Activated gamma-delta T cell (primary cell): ENCODE measurements around the gene DNHD1.

Experiments
- DNase-seq: peaks from one replicate; lab custom pipeline; 2025; lab: John Stamatoyannopoulos, UW
- total RNA-seq, 2 donors: gene quantifications; one replicate each; lab custom pipeline; 2026; lab: John Stamatoyannopoulos, UW

DNHD1 gene
- total RNA-seq: 72.7 to 122 reads per million in 2 donors

DNA sequence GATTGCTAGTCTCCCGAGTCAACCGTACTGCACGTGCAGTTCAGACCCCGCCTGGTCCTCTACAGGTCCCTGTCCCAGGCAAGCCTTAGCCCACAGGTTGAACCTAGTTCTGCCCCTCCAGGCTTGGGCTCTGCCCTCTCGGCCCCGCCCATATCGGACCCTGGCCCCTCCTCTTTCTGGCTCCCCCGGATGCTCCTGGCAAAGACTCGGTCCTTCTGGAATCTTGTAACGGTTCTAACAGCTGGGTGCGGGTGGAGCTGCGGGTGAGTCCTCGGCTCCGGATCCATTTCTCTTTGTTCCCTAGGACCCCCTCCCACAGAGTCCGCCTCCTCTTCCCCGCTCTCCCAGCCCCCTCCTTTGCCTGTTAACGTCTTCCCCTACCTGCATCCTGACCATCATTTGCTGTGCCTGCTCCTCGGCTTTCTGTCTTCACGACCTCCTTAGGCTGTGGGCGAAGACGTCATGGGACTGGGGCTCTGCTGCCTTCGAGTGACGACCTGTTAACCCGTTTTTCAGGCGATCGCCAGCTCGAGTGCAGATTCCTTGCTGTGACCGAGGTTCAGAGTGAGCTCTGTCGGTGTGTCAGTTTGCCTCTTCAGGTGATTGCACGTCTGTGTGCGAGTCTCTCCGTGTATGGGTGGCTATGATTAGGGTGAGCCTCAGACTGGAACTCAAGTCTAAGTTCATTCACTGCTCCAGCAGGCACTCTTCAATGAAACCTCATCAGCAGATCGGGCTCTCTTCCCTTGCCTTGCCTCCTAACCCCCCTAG, at the start of gene DNHD1:
TSS of gene DNHD1 (plus strand) at position 212 of the 771 bp plus-strand sequence. CDS start 936 bp downstream, outside the sequence.
- no peak for DNase-seq

GRCh38 chr11:6448574-6448973, 48.5 kb upstream of the DNHD1 start:
- no peak for DNase-seq

- no peak for DNase-seq
Measured at GRCh38 chr11:6452219-6452618, 44.9 kb upstream of the DNHD1 start.

- no peak for DNase-seq
Measured at GRCh38 chr11:6453152-6453551, 43.9 kb upstream of the DNHD1 start.

- DNase-seq: no peak
Measured at GRCh38 chr11:6455070-6455469, 42.0 kb upstream of the DNHD1 start.

DNA sequence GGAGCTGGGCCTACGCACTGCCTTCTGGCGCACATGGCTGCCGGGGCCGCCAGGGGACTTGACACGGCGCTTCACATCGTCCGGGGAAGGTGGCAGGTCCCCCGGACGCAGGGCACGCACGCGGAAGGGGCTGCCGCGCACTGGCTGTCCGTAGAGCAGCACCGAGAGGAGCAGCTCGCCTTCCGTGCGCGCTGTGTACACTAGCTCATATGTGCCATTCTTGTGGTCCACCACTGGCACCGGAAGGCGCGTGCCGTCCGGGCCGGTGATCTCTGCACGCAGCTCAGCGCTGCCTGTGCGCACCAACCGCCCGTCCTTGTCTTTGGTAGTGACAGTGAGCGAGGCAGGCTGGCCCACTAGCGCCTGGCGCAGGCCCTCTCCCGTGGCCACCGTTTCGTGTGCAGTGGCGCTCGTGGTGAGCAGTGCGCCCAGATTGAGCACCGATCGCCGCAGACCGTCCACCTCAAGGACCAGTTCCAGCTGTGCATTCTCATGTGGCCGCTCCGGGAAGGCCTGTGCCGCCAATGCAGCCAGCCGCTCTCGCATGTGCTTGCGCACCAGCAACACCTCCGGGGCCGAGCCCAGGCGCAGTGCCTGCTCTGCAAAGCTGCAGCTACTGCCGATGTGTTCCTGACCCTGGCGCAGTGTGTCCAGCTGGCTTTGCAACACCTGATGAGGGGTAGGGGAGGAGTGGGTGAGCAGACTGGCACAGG, 40.6 kb upstream of the DNHD1 start:
- DNase-seq: no peak

DNA sequence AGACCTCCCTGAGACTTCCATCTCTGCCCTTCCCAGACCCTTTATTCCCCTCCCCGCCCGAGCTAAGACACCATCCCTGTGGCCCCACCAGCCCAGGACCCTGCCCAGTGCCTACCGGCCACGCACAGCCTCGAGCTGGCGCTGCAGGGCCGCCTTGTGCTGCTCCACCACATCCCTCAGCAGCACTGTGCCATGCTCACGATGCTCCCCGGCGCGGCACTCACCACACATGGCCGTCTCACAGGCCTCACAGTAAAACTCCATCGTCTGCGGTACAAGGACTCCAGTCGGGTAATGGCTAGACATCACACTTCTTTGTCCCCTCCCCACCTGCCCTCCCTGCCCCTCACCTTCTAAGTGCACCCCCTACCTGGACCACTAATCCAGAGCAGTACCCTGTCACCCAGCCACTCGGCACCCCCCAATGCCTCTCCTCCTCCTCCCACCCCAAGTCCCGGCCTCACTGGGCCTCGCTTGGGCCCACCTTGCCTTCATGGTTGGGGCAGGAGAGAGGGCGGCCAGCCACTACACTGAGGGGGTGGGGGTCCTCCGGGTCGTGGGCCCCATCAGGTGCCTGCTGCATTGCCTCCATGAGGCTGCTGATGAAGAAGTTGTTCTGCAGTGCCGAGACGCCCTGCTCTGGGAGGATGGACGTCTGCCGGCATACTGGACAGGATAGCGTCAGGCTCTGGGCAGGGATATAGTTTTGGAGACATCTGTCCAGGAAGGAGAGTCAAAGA, 39.3 kb upstream of the DNHD1 start:
- DNase-seq: no peak

GRCh38 chr11:6458352-6459098, 38.6 kb upstream of the DNHD1 start:
- no peak for DNase-seq

GRCh38 chr11:6459099-6459450, 38.0 kb upstream of the DNHD1 start:
- no peak for DNase-seq

DNA sequence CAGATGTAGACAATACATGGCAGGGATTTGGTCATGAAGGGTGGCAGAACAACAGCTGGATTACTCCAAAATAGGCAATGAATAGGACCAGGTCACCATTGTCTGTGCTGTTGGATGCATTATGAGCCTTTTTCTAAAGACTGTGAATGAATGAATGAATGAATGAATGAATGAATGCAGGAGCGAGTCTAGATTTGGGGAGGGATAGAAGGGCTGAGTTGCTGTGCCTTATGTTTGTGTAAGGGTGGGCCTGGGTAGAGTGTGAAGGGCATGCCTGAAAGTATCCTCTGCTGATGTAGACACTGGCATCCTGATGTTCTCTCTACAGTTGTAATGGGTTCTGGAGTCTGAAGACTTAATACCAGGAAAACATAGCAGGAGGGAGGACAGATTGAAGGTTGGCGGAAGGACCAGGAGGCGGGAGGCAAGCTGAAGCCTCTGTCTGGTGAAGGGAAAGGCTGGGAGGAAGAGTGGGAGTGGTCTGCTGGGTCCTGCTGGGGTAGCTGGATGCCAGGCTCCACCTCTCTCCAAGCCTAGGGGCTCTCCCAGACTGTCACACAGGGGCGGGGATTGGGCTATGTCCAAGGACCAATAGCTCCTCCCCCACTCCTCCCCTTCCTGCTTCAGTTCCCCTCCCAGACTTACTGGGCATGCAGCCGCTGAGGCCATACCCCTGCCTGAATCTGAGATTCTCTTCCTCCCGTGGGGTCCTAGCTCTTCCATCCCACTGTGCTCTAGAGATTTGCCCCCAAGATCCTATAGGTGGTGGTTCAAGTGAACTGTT, 28.2 kb upstream of the DNHD1 start:
- no peak for DNase-seq

GRCh38 chr11:6469599-6469998, 27.5 kb upstream of the DNHD1 start:
- no peak for DNase-seq

DNA sequence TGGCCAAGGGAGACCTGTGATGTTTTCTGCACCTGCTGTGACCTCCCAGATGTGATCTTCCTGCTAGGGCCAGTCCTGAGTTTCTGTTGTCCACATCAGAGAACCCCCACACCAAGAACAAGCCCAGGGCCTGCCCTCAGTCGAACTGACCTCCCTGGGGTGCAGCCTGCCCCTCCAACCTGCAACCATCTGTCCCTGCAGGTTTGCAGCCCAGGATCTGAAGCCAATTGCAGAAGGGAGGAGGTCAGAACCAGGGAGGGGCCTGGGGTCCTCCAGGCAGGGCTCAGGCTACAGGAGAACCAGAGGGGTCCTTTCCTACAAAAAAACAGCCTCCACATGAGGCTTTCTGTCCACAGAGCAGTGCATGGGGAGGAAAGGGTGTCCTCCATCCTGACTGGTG, 24.1 kb upstream of the DNHD1 start:
- DNase-seq: no peak

DNA sequence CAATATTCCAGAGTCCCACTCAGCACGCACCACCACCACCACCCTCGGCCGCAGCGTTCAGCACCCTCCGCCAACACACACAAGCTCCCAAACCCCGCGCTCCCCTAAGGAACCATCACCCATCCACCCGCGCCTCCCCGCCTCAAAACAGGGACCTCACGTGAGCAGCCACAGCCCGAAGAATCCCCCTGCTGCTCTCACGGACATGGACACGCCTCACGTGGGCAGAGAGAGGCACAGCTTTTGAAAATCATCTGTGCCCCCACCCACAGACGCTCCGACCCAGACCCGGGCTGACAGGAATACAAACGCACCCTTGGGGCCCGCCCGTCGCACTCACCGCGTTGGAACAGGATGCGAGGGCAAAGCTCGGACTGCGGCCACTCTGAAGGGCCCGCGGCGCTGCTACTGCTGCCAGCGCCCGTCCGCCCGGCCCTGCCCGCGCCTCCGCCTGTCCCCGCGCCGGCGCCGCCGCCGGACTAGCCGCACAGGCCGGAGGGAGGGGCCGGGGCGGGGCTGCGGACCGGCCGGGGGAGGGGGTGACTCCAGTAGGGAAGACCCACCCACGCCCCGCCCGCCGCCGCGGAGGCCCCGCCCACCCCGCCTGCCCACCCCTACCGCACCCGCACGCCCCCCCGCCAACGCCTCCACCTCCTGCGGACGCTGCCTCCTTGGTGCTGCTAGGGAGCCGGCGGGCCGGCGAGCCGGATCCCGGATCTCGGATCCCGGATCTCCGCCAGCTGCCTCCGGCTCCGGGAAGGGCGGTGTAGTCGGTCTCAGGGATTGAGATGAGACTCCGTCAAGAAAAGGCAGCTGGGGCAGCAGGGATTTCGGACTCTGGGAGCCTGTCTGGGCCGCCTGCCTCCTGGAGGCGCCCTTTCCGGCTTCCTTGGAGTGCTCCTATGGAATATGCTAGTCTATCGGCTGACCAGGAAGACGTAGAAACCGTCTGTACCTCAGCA, 23.3 kb upstream of the DNHD1 start, which contains the start of gene TRIM3:
TSS of gene TRIM3 (minus strand) at position 491 of the 962 bp plus-strand sequence. CDS start 8,246 bp downstream, outside the sequence.
- DNase-seq: peak; percentile 79

- no peak for DNase-seq
Measured at GRCh38 chr11:6474413-6474792, 22.7 kb upstream of the DNHD1 start.

GRCh38 chr11:6474806-6475500, 22.1 kb upstream of the DNHD1 start:
- DNase-seq: no peak

DNA sequence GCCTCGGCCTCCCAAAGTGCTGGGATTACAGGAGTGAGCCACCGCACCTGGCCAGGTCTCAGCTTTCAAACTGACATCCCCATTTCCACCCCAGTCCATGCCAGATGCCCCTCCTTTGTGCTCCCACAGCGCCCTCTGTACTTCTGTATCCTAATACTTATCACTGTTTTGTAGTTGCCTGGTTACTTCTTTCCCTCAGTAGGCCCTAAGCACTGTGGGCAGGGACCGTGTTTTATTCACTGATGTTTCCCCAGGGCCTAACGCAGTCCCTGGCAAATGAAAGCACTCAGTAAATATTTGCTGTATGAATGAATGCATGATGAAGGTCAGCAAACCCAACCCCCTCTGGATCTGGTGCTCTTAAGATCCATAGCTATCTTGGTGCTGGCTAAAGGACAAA, 21.1 kb upstream of the DNHD1 start:
- no peak for DNase-seq

DNA sequence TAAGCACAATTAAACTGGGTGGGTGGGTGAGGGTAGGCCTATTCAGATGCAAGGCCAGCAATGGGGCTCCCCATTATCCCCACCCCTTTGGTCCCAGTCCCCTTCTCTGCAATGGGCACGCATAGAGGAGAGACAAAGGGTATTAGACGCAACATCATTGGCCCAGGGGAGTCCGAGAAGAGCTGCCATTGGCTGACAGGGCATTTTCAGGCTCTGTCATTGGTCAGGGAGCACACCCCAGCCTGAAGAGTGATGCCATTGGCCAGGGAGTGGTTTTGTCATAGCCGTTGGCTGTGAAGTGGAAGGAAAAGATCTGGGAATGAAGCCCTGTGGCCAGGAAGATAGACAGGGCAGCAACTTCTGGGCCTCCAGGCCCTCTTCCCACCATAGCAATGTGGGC, 20.5 kb upstream of the DNHD1 start:
- no peak for DNase-seq

GRCh38 chr11:6480299-6480914, 16.7 kb upstream of the DNHD1 start:
- no peak for DNase-seq
